Astrocyte (in vitro differentiated cells and primary cell): ENCODE measurements around the gene TMEM141. TPM values are rescaled to one million over a fixed set of nuclear protein-coding genes. Genes with fewer than 3 reads are reported as not detected.

Source experiments
- DNase-seq: peaks from one replicate; pipeline ENCODE4 v3.0.0-alpha.2; 2010; ENCODE audit warnings: low read depth
- FAIRE-seq: peaks from 2 replicates; lab custom pipeline; 2011; peaks lifted over from hg19 to GRCh38; lab: Jason Lieb, UNC
- H2AFZ ChIP-seq: 2 replicates; pipeline ENCODE4 v1.6.0; 2012; ENCODE audit warnings: low read depth, low read length, inconsistent platforms
- H3K27ac ChIP-seq: 2 replicates; pipeline ENCODE4 v1.5.1; 2011; ENCODE audit warnings: low read depth, low read length, inconsistent platforms
- H3K27me3 ChIP-seq: 2 replicates; pipeline ENCODE4 v1.6.0; 2011; ENCODE audit warnings: low read length, inconsistent platforms; ENCODE audit not compliant: insufficient read depth
- H3K36me3 ChIP-seq: 2 replicates; pipeline ENCODE4 v1.5.1; 2011; ENCODE audit warnings: low read length, inconsistent platforms; ENCODE audit not compliant: insufficient read depth
- H3K4me1 ChIP-seq: 2 replicates; pipeline ENCODE4 v1.5.1; 2011; ENCODE audit warnings: low read length, inconsistent platforms; ENCODE audit not compliant: insufficient read depth
- H3K4me2 ChIP-seq: 2 replicates; pipeline ENCODE4 v1.6.0; 2012; ENCODE audit warnings: low read length, inconsistent platforms
- H3K4me3 ChIP-seq: 2 replicates; pipeline ENCODE4 v1.5.1; 2011; ENCODE audit warnings: low read depth, mild to moderate bottlenecking, low read length, inconsistent platforms; ENCODE audit not compliant: insufficient read depth
- H3K79me2 ChIP-seq: 2 replicates; pipeline ENCODE4 v1.6.0; 2012; ENCODE audit warnings: mild to moderate bottlenecking, low read length, inconsistent platforms; ENCODE audit not compliant: insufficient read depth
- H3K9ac ChIP-seq: 2 replicates; pipeline ENCODE4 v1.6.0; 2012; ENCODE audit warnings: mild to moderate bottlenecking, low read length, inconsistent platforms
- H3K9me3 ChIP-seq: 2 replicates; pipeline ENCODE4 v1.5.1; 2012; ENCODE audit warnings: low read depth, mild to moderate bottlenecking, low read length, inconsistent platforms; ENCODE audit not compliant: insufficient read depth
- H4K20me1 ChIP-seq: 2 replicates; pipeline ENCODE4 v1.6.0; 2012; ENCODE audit warnings: low read length, inconsistent platforms; ENCODE audit not compliant: insufficient read depth
- H3K27ac Mint-ChIP-seq: one replicate; pipeline ENCODE4 v1.8.0; 2021; ENCODE audit warnings: mild to moderate bottlenecking, mixed read lengths; ENCODE audit not compliant: unreplicated experiment
- H3K27me3 Mint-ChIP-seq: one replicate; pipeline ENCODE4 v1.8.0; 2021; ENCODE audit warnings: low read depth, mixed read lengths; ENCODE audit not compliant: unreplicated experiment
- H3K36me3 Mint-ChIP-seq: one replicate; pipeline ENCODE4 v1.8.0; 2021; ENCODE audit warnings: low read depth, mixed read lengths; ENCODE audit not compliant: unreplicated experiment
- H3K4me1 Mint-ChIP-seq: one replicate; pipeline ENCODE4 v1.8.0; 2021; ENCODE audit warnings: low read depth, mixed read lengths; ENCODE audit not compliant: unreplicated experiment
- H3K4me3 Mint-ChIP-seq: one replicate; pipeline ENCODE4 v1.8.0; 2021; ENCODE audit warnings: mild to moderate bottlenecking, moderate library complexity, mixed read lengths; ENCODE audit not compliant: unreplicated experiment
- H3K9me3 Mint-ChIP-seq: one replicate; pipeline ENCODE4 v1.8.0; 2021; ENCODE audit warnings: mild to moderate bottlenecking, mixed read lengths; ENCODE audit not compliant: unreplicated experiment
- EZH2 ChIP-seq: IDR thresholded peaks from 2 replicates; pipeline ENCODE4 v1.6.1; 2012; ENCODE audit warnings: mild to moderate bottlenecking, low read length, inconsistent platforms; ENCODE audit not compliant: insufficient read depth
- total RNA-seq: library from RNA; stranded (reverse); gene quantifications from 2 replicates; pipeline ENCODE4 v1.2.1, GENCODE V29; 2021
- TF ChIP-seq, protein P1 (sequence below): IDR thresholded peaks from 2 replicates; pipeline ENCODE4 v1.5.1; 2011; ENCODE audit warnings: low read depth, mild to moderate bottlenecking, inconsistent platforms, low read length, moderate library complexity; ENCODE audit not compliant: insufficient read depth

Gene TMEM141
- total RNA-seq, 1 donor from 2014 or later = 40.8 TPM

DNA sequence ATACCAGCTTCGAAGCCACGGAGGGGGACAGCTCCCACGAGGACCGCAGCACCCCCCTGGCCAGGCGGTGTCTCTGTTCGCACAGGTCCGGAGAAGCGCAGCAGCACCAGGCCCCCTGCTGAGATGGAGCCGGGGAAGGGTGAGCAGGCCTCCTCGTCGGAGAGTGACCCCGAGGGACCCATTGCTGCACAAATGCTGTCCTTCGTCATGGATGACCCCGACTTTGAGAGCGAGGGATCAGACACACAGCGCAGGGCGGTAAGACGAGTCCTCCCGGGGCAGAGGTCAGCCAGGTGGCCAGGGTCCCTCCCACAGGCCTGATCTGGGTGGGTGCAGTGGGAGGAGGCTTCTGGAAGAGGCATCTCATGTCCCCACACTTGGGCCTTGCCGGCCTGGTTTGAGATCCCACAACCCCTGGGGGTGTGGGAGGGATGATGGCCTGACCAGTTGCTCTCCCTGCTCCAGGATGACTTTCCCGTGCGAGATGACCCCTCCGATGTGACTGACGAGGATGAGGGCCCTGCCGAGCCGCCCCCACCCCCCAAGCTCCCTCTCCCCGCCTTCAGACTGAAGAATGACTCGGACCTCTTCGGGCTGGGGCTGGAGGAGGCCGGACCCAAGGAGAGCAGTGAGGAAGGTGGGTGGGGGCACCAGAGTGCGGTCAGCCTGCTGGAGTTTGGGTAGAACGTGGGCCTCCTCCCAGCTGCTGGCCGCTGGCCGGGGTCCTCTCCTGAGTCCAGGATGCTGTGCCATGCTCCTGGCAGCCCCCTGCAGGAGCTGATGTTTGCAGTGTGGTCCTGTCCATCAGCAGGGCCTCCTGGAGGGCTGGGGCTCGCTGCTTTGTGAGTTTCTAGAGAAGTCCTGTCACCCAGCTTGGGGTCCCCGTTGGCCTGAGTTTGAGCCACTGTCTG lies 48.3 kb downstream of the TMEM141 start:
- Histone ChIP-seq H3K4me3 (no peak overlapping the region), H3K27me3 (no peaks in the 10 kb centered on the region), H3K4me2 (no peak overlapping the region), H3K27ac (no peak overlapping the region), H2AFZ (no peak overlapping the region), H4K20me1 (peaks cover 15% of the 10 kb centered on the region), H3K9ac (no peak overlapping the region), H3K36me3 (no peaks in the 10 kb centered on the region), H3K9me3 (no peaks in the 10 kb centered on the region), H3K79me2 (no peaks in the 10 kb centered on the region), H3K4me1 (peaks cover 13% of the 10 kb centered on the region)
- Mint-ChIP-seq H3K36me3 (no peaks in the 10 kb centered on the region), H3K27ac (no peak overlapping the region), H3K9me3 (no peaks in the 10 kb centered on the region), H3K4me1 (peaks cover 12% of the 10 kb centered on the region), H3K27me3 (no peaks in the 10 kb centered on the region), H3K4me3 (no peak overlapping the region)
- FAIRE-seq (no peak), DNase-seq (no peak)
- TF ChIP-seq, protein P1, sequence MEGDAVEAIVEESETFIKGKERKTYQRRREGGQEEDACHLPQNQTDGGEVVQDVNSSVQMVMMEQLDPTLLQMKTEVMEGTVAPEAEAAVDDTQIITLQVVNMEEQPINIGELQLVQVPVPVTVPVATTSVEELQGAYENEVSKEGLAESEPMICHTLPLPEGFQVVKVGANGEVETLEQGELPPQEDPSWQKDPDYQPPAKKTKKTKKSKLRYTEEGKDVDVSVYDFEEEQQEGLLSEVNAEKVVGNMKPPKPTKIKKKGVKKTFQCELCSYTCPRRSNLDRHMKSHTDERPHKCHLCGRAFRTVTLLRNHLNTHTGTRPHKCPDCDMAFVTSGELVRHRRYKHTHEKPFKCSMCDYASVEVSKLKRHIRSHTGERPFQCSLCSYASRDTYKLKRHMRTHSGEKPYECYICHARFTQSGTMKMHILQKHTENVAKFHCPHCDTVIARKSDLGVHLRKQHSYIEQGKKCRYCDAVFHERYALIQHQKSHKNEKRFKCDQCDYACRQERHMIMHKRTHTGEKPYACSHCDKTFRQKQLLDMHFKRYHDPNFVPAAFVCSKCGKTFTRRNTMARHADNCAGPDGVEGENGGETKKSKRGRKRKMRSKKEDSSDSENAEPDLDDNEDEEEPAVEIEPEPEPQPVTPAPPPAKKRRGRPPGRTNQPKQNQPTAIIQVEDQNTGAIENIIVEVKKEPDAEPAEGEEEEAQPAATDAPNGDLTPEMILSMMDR = no peak
- no peak for TF ChIP-seq EZH2

- Histone ChIP-seq H3K36me3 (no peaks in the 10 kb centered on the region), H3K4me1 (peaks cover 13% of the 10 kb centered on the region), H3K4me3 (no peak overlapping the region), H3K4me2 (no peak overlapping the region), H4K20me1 (peaks cover 15% of the 10 kb centered on the region), H2AFZ (no peak overlapping the region), H3K9me3 (peaks cover 2% of the 10 kb centered on the region), H3K27ac (no peak overlapping the region), H3K27me3 (no peaks in the 10 kb centered on the region), H3K79me2 (no peaks in the 10 kb centered on the region), H3K9ac (no peak overlapping the region)
- Mint-ChIP-seq H3K4me3 (peak overlapping the region; percentile 74), H3K4me1 (peaks cover 12% of the 10 kb centered on the region), H3K27me3 (no peaks in the 10 kb centered on the region), H3K27ac (no peak overlapping the region), H3K36me3 (no peaks in the 10 kb centered on the region), H3K9me3 (no peaks in the 10 kb centered on the region)
- TF ChIP-seq, protein P1 = no peak
- TF ChIP-seq EZH2 = no peak
- DNase-seq (no peak), FAIRE-seq (no peak)
Observed at GRCh38 chr9:136840140-136840876, 49.2 kb downstream of the TMEM141 start.
